ENCODE measurements around the gene GIMAP7. TPM values are rescaled to one million over a fixed set of nuclear protein-coding genes. Genes with fewer than 3 reads are reported as not detected.
"Not testable (repeated sequence)": the region's sequence is repeated elsewhere in the genome, so short reads cannot be mapped to it uniquely, and the experiment has no call there.

Gene GIMAP7
- total RNA-seq, 1 donor from 2014 or later, result 45.0 TPM

- no peaks in the 10 kb centered on the region for H3K27me3 Mint-ChIP-seq
- peaks cover 51% of the 10 kb centered on the region for H3K36me3 Mint-ChIP-seq (ENCODE audit: low read depth)
- peak; percentile 87 for DNase-seq
- intact Hi-C loops (cut with micrococcal nuclease), result loop anchor here (2.0 kb wide), 1 partner anchor 165 kb away; the partner anchor contains the start of gene GIMAP2
- peak overlapping the region; percentile 99 for H3K4me3 Mint-ChIP-seq
- H3K27ac Mint-ChIP-seq, result peak overlapping the region; percentile 97
- peaks cover 37% of the 10 kb centered on the region for H3K4me1 Mint-ChIP-seq
- H3K9me3 Mint-ChIP-seq, result no peaks in the 10 kb centered on the region
Measured at GRCh38 chr7:150520145-150520544, 5.5 kb downstream of the GIMAP7 start.

DNA sequence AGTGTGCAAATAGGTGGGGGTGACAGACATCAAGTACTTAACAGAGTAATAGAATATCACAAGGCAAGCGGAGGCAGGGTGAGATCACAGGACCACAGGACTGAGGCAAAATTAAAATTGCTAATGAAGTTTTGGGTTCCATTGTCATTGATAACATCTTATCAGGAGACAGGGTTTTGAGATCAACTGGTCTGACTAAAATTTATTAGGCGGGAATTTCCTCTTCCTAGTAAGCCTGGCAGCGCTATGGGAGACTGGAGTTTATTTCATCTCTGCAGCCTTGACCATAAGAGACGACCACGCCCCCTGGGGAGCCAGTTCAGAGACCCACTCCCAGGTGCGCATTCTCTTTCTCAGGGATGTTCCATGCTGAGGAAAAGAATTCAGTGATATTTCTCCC, 8.3 kb downstream of the GIMAP7 start:
- peaks cover 53% of the 10 kb centered on the region for H3K36me3 Mint-ChIP-seq (ENCODE audit: low read depth)
- H3K27me3 Mint-ChIP-seq; DNase-seq; intact Hi-C loops (cut with micrococcal nuclease): not testable (repeated sequence)
- H3K9me3 Mint-ChIP-seq, result peaks cover 14% of the 10 kb centered on the region
- H3K4me3 Mint-ChIP-seq, result peak overlapping the region; percentile 85
- H3K4me1 Mint-ChIP-seq, result peaks cover 34% of the 10 kb centered on the region
- peak overlapping the region; percentile 72 for H3K27ac Mint-ChIP-seq

- no peak overlapping the region for H3K27ac Mint-ChIP-seq
- peaks cover 32% of the 10 kb centered on the region for H3K4me1 Mint-ChIP-seq
- intact Hi-C loops (cut with micrococcal nuclease), result no loop called here
- H3K9me3 Mint-ChIP-seq, result peaks cover 22% of the 10 kb centered on the region
- peak; percentile 68 for DNase-seq
- H3K4me3 Mint-ChIP-seq, result peak overlapping the region; percentile 14
- H3K27me3 Mint-ChIP-seq, result no peaks in the 10 kb centered on the region
- H3K36me3 Mint-ChIP-seq (ENCODE audit: low read depth), result peaks cover 54% of the 10 kb centered on the region
Measured at GRCh38 chr7:150524018-150524417, 9.3 kb downstream of the GIMAP7 start.

GRCh38 chr7:150531704-150532103, 17.0 kb downstream of the GIMAP7 start:
- H3K36me3 Mint-ChIP-seq (ENCODE audit: low read depth), result peaks cover 51% of the 10 kb centered on the region
- no peak for DNase-seq
- H3K4me1 Mint-ChIP-seq, result peaks cover 4% of the 10 kb centered on the region
- H3K27me3 Mint-ChIP-seq, result no peaks in the 10 kb centered on the region
- intact Hi-C loops (cut with micrococcal nuclease), result no loop called here
- no peak overlapping the region for H3K27ac Mint-ChIP-seq
- H3K9me3 Mint-ChIP-seq, result peaks cover 57% of the 10 kb centered on the region
- H3K4me3 Mint-ChIP-seq, result no peak overlapping the region

DNA sequence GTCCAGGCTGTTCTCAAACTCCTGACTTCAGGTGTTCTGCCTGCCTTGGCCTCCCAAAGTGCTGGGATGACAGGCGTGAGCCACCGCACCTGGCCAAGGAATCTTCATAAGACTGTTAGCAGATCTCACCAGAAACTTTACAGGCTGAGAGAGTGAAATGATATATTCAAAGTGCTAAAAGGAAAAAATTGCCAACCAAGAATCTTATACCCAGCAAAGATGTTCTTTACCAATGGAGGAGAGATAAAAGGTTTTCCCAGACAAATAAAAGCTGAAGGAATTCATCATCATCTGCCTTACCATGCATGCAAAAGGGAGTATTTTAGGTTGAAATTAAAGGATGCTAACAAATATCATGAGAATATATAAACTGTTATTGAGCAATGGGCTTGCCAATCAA, 23.6 kb downstream of the GIMAP7 start:
- peaks cover 1% of the 10 kb centered on the region for H3K4me1 Mint-ChIP-seq
- no peak for DNase-seq
- H3K27ac Mint-ChIP-seq, result no peak overlapping the region
- H3K9me3 Mint-ChIP-seq, result peaks cover 50% of the 10 kb centered on the region
- H3K27me3 Mint-ChIP-seq, result no peaks in the 10 kb centered on the region
- intact Hi-C loops (cut with micrococcal nuclease), result no loop called here
- H3K4me3 Mint-ChIP-seq, result no peak overlapping the region
- peaks cover 52% of the 10 kb centered on the region for H3K36me3 Mint-ChIP-seq (ENCODE audit: low read depth)

DNA sequence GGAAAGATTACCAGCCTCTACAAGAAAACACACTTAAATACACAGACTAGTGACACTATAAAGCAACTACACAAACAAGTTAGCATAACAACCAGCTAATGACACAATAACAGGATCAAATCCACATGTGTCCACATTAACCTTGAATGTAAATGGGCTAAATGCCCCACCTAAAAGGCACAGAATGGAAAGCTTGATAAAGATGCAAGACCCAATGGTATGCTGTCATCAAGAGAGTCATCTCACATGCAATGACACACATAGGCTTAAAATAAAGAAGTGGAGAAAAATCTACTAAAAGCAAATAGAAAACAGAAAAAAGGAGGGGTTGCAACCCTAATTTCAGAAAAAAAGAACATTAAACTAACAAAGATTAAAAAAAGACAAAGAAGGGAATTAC, 38.5 kb downstream of the GIMAP7 start:
- Mint-ChIP-seq H3K27me3 (no peaks in the 10 kb centered on the region), H3K27ac (peak overlapping the region; percentile 21), H3K4me1 (peaks cover 49% of the 10 kb centered on the region), H3K4me3 (no peak overlapping the region), H3K36me3 (ENCODE audit: low read depth) (peaks cover 67% of the 10 kb centered on the region), H3K9me3 (peaks cover 44% of the 10 kb centered on the region)
- intact Hi-C loops (cut with micrococcal nuclease), result no loop called here
- no peak for DNase-seq

DNA sequence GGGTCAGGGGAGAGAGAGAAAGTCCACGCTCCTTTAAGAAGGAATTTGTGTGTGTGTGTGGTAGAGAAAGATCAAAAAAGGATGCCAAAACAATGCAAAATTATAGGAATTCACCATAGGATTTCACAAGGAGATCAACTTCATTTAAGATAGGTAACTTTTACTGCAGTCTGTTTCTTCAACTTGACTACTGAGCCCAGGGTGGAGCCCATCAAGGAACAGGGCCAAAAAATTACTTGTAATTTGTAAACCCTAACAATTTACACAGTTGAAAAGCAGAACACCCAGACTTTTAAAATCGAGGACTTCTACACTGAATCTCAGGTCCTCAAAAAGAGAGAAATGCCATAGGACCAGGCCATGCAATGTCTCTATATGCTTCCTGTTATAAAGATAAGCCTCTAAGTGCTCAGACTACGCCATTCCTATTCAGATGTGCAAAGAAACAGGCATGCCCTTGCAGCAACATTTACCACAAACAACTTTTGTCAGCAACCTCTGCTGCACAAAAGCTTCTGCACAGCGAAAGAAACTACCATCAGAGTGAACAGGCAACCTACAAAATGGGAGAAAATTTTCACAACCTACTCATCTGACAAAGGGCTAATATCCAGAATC, 42.0 kb downstream of the GIMAP7 start:
- DNase-seq, result peak; percentile 85
- Mint-ChIP-seq H3K36me3 (ENCODE audit: low read depth) (peaks cover 60% of the 10 kb centered on the region), H3K9me3 (peaks cover 37% of the 10 kb centered on the region), H3K4me3 (peak overlapping the region; percentile 81), H3K27me3 (no peaks in the 10 kb centered on the region), H3K27ac (peak overlapping the region; percentile 85), H3K4me1 (peaks cover 45% of the 10 kb centered on the region)
- intact Hi-C loops (cut with micrococcal nuclease), result no loop called here

DNA sequence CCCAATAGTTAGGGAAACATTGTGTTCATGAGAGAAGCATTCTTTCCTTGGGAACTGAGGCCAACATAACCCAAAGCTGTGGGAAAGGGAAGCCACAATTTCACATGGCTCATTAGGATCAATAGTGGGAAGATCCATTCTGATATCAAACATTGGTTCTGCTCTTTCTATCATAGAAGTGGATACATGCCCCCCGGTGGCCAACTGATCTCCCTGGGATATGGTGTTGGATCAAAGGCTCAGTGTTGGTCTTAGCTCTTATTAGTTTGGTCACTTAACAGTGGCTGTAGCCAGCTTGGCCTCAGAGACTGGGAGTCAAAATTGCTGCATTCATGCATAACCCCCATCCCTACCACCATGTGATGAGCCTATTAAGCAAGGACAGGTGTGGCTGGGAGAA, 45.8 kb downstream of the GIMAP7 start:
- DNase-seq, result no peak

GRCh38 chr7:150562919-150563318, 48.2 kb downstream of the GIMAP7 start:
- Mint-ChIP-seq H3K9me3 (peaks cover 7% of the 10 kb centered on the region), H3K27me3 (no peaks in the 10 kb centered on the region), H3K36me3 (ENCODE audit: low read depth) (peaks cover 24% of the 10 kb centered on the region), H3K4me1 (peaks cover 41% of the 10 kb centered on the region), H3K27ac (peak overlapping the region; percentile 77), H3K4me3 (peak overlapping the region; percentile 71)
- DNase-seq, result no peak
- intact Hi-C loops (cut with micrococcal nuclease), result no loop called here

More for the DNA sequence above, 45.8 kb downstream of the GIMAP7 start:
- Mint-ChIP-seq H3K4me1 (peaks cover 41% of the 10 kb centered on the region), H3K36me3 (ENCODE audit: low read depth) (peaks cover 29% of the 10 kb centered on the region), H3K9me3 (peaks cover 10% of the 10 kb centered on the region), H3K27me3 (no peaks in the 10 kb centered on the region), H3K27ac (no peak overlapping the region), H3K4me3 (no peak overlapping the region)
- intact Hi-C loops (cut with micrococcal nuclease), result no loop called here

DNA sequence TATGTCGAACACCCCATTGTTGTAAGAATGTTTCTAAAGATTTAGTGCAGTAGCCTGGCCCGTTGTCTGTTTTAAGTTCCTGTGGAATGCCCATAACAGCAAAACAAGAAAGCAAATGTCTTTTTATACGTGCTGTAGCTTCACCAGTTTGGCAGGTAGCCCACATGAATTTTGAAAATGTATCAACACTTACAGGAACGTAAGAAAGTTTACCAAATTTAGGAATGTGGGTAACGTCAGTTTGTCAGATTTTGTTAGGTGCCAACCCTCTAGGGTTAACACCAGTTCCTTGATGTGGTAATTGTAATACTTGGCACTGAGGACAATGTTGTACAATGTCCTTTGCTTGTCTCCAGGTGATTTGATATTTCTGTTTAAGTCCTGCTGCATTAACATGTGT, 49.3 kb downstream of the GIMAP7 start:
- Mint-ChIP-seq H3K36me3 (ENCODE audit: low read depth) (peaks cover 27% of the 10 kb centered on the region), H3K4me3 (peak overlapping the region; percentile 71), H3K9me3 (peaks cover 7% of the 10 kb centered on the region), H3K4me1 (peaks cover 45% of the 10 kb centered on the region), H3K27me3 (no peaks in the 10 kb centered on the region), H3K27ac (peak overlapping the region; percentile 77)
- DNase-seq, result no peak
- intact Hi-C loops (cut with micrococcal nuclease), result loop anchor here (1.0 kb wide), 1 partner anchor 104 kb away; no protein-coding TSS in a partner anchor

- DNase-seq, result no peak
- Mint-ChIP-seq H3K4me3 (peak overlapping the region; percentile 71), H3K9me3 (peaks cover 7% of the 10 kb centered on the region), H3K4me1 (peaks cover 51% of the 10 kb centered on the region), H3K36me3 (ENCODE audit: low read depth) (peaks cover 30% of the 10 kb centered on the region), H3K27me3 (no peaks in the 10 kb centered on the region), H3K27ac (peak overlapping the region; percentile 77)
- intact Hi-C loops (cut with micrococcal nuclease), result loop anchor here (1.0 kb wide), 1 partner anchor 104 kb away; no protein-coding TSS in a partner anchor
Measured at GRCh38 chr7:150564566-150564965, 49.9 kb downstream of the GIMAP7 start.

- Mint-ChIP-seq H3K36me3 (ENCODE audit: low read depth) (peaks cover 32% of the 10 kb centered on the region), H3K4me3 (peak overlapping the region; percentile 52), H3K9me3 (peaks cover 7% of the 10 kb centered on the region), H3K27me3 (no peaks in the 10 kb centered on the region), H3K27ac (peak overlapping the region; percentile 77), H3K4me1 (peaks cover 54% of the 10 kb centered on the region)
- intact Hi-C loops (cut with micrococcal nuclease), result loop anchor here (5.0 kb wide), 1 partner anchor 122 kb away; the partner anchor contains the start of gene GIMAP2
- DNase-seq, result peak; percentile 58
Measured at GRCh38 chr7:150565239-150565638, 50.6 kb downstream of the GIMAP7 start.

DNA sequence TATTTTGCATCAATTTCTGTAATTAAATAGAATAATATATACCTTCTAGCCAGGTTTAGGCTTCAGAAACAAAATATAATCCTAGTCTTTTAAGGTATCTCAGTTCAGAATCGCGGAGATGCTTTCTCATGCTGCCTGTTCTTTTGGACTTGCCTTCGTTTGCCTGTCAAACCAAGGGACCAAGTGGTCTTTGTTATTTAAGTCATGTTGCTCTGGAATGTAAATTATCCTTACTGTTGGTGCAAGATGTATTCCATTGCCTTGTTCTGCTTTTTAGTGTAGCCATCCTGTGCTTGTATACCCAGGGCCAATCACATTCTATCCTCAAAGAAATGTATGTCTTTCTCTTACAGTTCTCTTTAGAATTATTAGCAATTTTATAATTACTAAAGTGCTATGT, 51.5 kb downstream of the GIMAP7 start:
- H3K36me3 Mint-ChIP-seq (ENCODE audit: low read depth), result peaks cover 34% of the 10 kb centered on the region
- peak overlapping the region; percentile 86 for H3K4me3 Mint-ChIP-seq
- no peaks in the 10 kb centered on the region for H3K27me3 Mint-ChIP-seq
- peaks cover 4% of the 10 kb centered on the region for H3K9me3 Mint-ChIP-seq
- intact Hi-C loops (cut with micrococcal nuclease), result loop anchor here (2.0 to 5.0 kb wide), 2 partner anchors 49 to 121 kb away; partner anchors contain the start of gene GIMAP2
- peaks cover 60% of the 10 kb centered on the region for H3K4me1 Mint-ChIP-seq
- H3K27ac Mint-ChIP-seq, result peak overlapping the region; percentile 95
- DNase-seq, result no peak

DNA sequence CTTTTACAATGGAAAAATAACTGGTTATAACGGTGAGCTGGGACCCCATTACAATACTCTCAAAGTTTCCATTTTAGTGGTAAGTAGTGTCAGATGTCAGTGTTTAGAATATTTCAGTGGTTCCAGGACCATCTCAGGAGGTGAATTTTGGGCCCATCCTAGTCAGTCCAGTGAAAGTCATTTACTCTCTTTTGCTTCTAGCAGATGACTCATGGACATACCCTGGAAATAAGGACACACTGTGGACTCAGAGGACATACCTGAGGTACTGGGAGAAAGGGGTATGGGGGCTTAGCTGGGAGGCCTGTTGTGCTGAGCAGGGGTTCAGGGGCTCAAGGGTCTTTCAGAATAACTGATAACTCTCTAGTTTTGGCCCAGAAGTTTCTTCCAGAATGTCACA, 51.9 kb downstream of the GIMAP7 start:
- intact Hi-C loops (cut with micrococcal nuclease), result loop anchor here (2.0 to 5.0 kb wide), 2 partner anchors 50 to 121 kb away; partner anchors contain the start of gene GIMAP2

More for the DNA sequence above, 51.9 kb downstream of the GIMAP7 start:
- Mint-ChIP-seq H3K27me3 (no peaks in the 10 kb centered on the region), H3K27ac (peak overlapping the region; percentile 95), H3K9me3 (peaks cover 3% of the 10 kb centered on the region), H3K4me1 (peaks cover 60% of the 10 kb centered on the region), H3K36me3 (ENCODE audit: low read depth) (peaks cover 35% of the 10 kb centered on the region), H3K4me3 (peak overlapping the region; percentile 86)
- no peak for DNase-seq
